GM12878 (cell line): ENCODE results near the gene TIRAP. TPM values are rescaled to one million over a fixed set of nuclear protein-coding genes. Genes with fewer than 3 reads are reported as not detected.

Experiments used
- ATAC-seq: fragments of 200-7000 bp; cut with Tn5 transposase; 3 replicates; pipeline ENCODE4 v1.9.1; 2020; ENCODE audit warnings: mild to moderate bottlenecking, moderate library complexity
- BruUV-seq: library from RNA; stranded (reverse); fragments of 400-500 nt; replicated peaks from 2 replicates; lab custom pipeline; 2021; lab: Mats Ljungman, UMichigan
- CTCF ChIA-PET: fragments of 300-600 bp; sonication (Branson Sonifier 250); formaldehyde crosslinking; extraction: SDS; loops from one replicate; lab custom pipeline; 2021; ENCODE audit warnings: inconsistent platforms; lab: Yijun Ruan, JAX
- POLR2A ChIA-PET: fragments of 350-600 bp; formaldehyde crosslinking; extraction: SDS; loops from one replicate; lab custom pipeline; 2021; ENCODE audit warnings: inconsistent platforms; lab: Charles Lee
- RAD21 ChIA-PET: fragments of 300-600 bp; sonication (Branson Sonifier 250); formaldehyde crosslinking; loops from one replicate; lab custom pipeline; 2023; ENCODE audit warnings: antibody characterized with exemption; ENCODE audit not compliant: unreplicated experiment; lab: Charles Lee
- SMC1A ChIA-PET: fragments of 300-600 bp; sonication (Branson Sonifier 250); formaldehyde crosslinking; loops from one replicate; lab custom pipeline; 2023; ENCODE audit not compliant: unreplicated experiment, uncharacterized antibody; lab: Charles Lee
- DNase-seq: peaks from one replicate; pipeline ENCODE4 v3.0.0-alpha.2; 2011; ENCODE audit warnings: low read depth, low spot score
- FAIRE-seq: peaks from 3 replicates; lab custom pipeline; 2011; peaks lifted over from hg19 to GRCh38; lab: Jason Lieb, UNC
- H2AFZ ChIP-seq: 2 replicates; pipeline ENCODE4 v1.6.0; 2011; ENCODE audit warnings: low read depth, low read length, control low read depth; ENCODE audit not compliant: control insufficient read depth
- H3K27ac ChIP-seq: 2 replicates; pipeline ENCODE4 v1.5.1; 2011; ENCODE audit warnings: control low read depth; ENCODE audit not compliant: control insufficient read depth, insufficient read depth
- H3K27me3 ChIP-seq, 2 experiments: replicated peaks in 1 of 2; 2 replicates each; pipeline versions ENCODE4 v1.6.0 to v1.6.1; 2011; ENCODE audit warnings: low read length in 1 of 2; ENCODE audit not compliant: control insufficient read depth in 2 of 2, insufficient read depth in 2 of 2
- H3K36me3 ChIP-seq, 2 experiments: 2 replicates each; pipeline ENCODE4 v1.5.1; 2011; ENCODE audit warnings: low read length in 1 of 2; ENCODE audit not compliant: control insufficient read depth in 2 of 2, insufficient read depth in 2 of 2
- H3K4me1 ChIP-seq: 2 replicates; pipeline ENCODE4 v1.6.1; 2011; ENCODE audit warnings: mild to moderate bottlenecking, low read length, moderate library complexity, mixed read lengths; ENCODE audit not compliant: control insufficient read depth, insufficient read depth
- H3K4me2 ChIP-seq: 2 replicates; pipeline ENCODE4 v1.6.0; 2011; ENCODE audit warnings: control low read depth; ENCODE audit not compliant: control insufficient read depth, insufficient read depth
- H3K4me3 ChIP-seq: fragments of 200-600 bp; sonication (generic); 2 replicates; pipeline ENCODE4 v1.5.1; 2016
- H3K79me2 ChIP-seq: 2 replicates; pipeline ENCODE4 v1.6.0; 2011; ENCODE audit warnings: low read length; ENCODE audit not compliant: control insufficient read depth, insufficient read depth
- H3K9ac ChIP-seq: 2 replicates; pipeline ENCODE4 v1.8.0; 2011; ENCODE audit warnings: low read length, control low read depth, mixed read lengths; ENCODE audit not compliant: control insufficient read depth, insufficient read depth
- H3K9me3 ChIP-seq: replicated peaks from 3 replicates; pipeline ENCODE4 v1.5.1; 2011; ENCODE audit warnings: mild to moderate bottlenecking, low read length; ENCODE audit not compliant: control insufficient read depth, insufficient read depth
- H4K20me1 ChIP-seq: 2 replicates; pipeline ENCODE4 v1.6.0; 2011; ENCODE audit not compliant: control insufficient read depth, insufficient read depth
- ATF7 ChIP-seq: fragments of 450-650 bp; IDR thresholded peaks from 2 replicates; pipeline ENCODE4 v1.6.1; 2016; ENCODE audit warnings: low read depth, mild to moderate bottlenecking
- CREB1 ChIP-seq: IDR thresholded peaks from 2 replicates; pipeline ENCODE4 v1.6.1; 2012; ENCODE audit warnings: low read depth, mild to moderate bottlenecking, inconsistent platforms
- EZH2 ChIP-seq: IDR thresholded peaks from 2 replicates; pipeline ENCODE4 v1.6.1; 2012; ENCODE audit warnings: low read depth, mild to moderate bottlenecking, control low read depth, inconsistent platforms, low read length, borderline replicate concordance; ENCODE audit not compliant: control insufficient read depth
- IKZF2 ChIP-seq, 2 experiments: fragments of 450-650 bp; IDR thresholded peaks; 2 replicates each; pipeline ENCODE4 v1.6.1; 2017; ENCODE audit warnings: mild to moderate bottlenecking in 2 of 2, moderate library complexity in 2 of 2
- NKRF ChIP-seq: fragments of 450-650 bp; conservative IDR thresholded peaks from 2 replicates; pipeline ENCODE4 v1.6.1; 2017; ENCODE audit warnings: mild to moderate bottlenecking, moderate library complexity
- POLR2A ChIP-seq: IDR thresholded peaks from 2 replicates; pipeline ENCODE4 v1.6.1; 2011; ENCODE audit warnings: low read depth, mild to moderate bottlenecking, low read length
- POU2F2 ChIP-seq: IDR thresholded peaks from 3 replicates; pipeline ENCODE4 v1.6.1; 2011; ENCODE audit warnings: low read depth, mild to moderate bottlenecking, low read length, borderline replicate concordance
- SIN3A ChIP-seq: IDR thresholded peaks from 2 replicates; pipeline ENCODE4 v1.6.1; 2012; ENCODE audit warnings: low read depth, low read length, improper control_type of control experiment
- SMAD5 ChIP-seq: IDR thresholded peaks from 2 replicates; pipeline ENCODE4 v1.6.1; 2016; ENCODE audit warnings: antibody characterized with exemption, low read depth
- TCF3 ChIP-seq: IDR thresholded peaks from 2 replicates; pipeline ENCODE4 v1.6.1; 2012; ENCODE audit warnings: low read depth, mild to moderate bottlenecking, low read length, borderline replicate concordance; ENCODE audit not compliant: insufficient read depth
- WGBS: methylation state at CpG from one replicate; pipeline ENCODE4 v1.1.6; 2016; ENCODE audit warnings: low lambda C conversion rate; ENCODE audit not compliant: insufficient replicate concordance, insufficient coverage; ENCODE audit errors: missing lambda C conversion rate; 5-methylcytosine and 5-hydroxymethylcytosine counted together
- in situ Hi-C: fragments of 300-500 bp; cut with MboI; formaldehyde crosslinking; loops from 9 replicates; pipeline ENCODE4 v1.14.3; 2018; ENCODE audit warnings: mixed read lengths
- intact Hi-C: fragments of 100-400 bp; cut with micrococcal nuclease; formaldehyde crosslinking; loops from one replicate; pipeline ENCODE4 v1.14.2; 2022; ENCODE audit not compliant: unreplicated experiment
- polyA plus RNA-seq, 11 experiments: library from polyadenylated mRNA; depleted of rRNA in 4 of 11; unstranded in 6 of 11; stranded (reverse) in 5 of 11; fragments of >200 nt; fragmentation: Nextera tagmentation in 4 of 11; fragmentation: Illumina TruSeq in 1 of 11; extraction: Ambion mirVana in 4 of 11; extraction: Trizol in 1 of 11; gene quantifications; 1 replicate in 1 of 11; 2 replicates in 10 of 11; pipeline versions ENCODE4 v1.2.1 to v1.2.3, GENCODE V29; 2011 to 2016; ENCODE audit warnings: inconsistent platforms in 2 of 11, missing spikeins in 2 of 11, low read depth in 1 of 11
- total RNA-seq, 4 experiments: library from RNA; depleted of rRNA in 3 of 4; stranded (reverse); fragments of >200 nt in 3 of 4; fragmentation: Illumina TruSeq in 1 of 4; extraction: Trizol in 1 of 4; gene quantifications; 2 replicates each; pipeline versions ENCODE4 v1.2.1 to v1.2.3, GENCODE V29; 2013 to 2021
- TF ChIP-seq, protein P1 (sequence below): fragments of 450-650 bp; IDR thresholded peaks from 2 replicates; pipeline ENCODE4 v1.6.1; 2014; ENCODE audit warnings: mild to moderate bottlenecking

The TIRAP gene
- total and polyA plus RNA-seq, 10 of the 15 experiments (the other 5 are each of a cell fraction or from before 2014, with no cell fraction given), result 0.76 to 9.9 (median 4.7) TPM

- no peaks in the 10 kb centered on the region for H3K9me3 ChIP-seq
- H3K4me1 ChIP-seq, result peaks cover 3% of the 10 kb centered on the region; the same call in 1 of the 2 replicates
- peaks cover 25 to 55% of the 10 kb centered on the region in 2 experiments for H3K36me3 ChIP-seq
- H3K4me3 ChIP-seq, result peak overlapping the region; percentile 92
- H3K27me3 ChIP-seq, result no peaks in the 10 kb centered on the region
- ChIA-PET SMC1A (interaction anchor here (0.7 kb wide), 1 partner anchor 9 kb away, joined by 3 read pairs; no protein-coding TSS in a partner anchor), POLR2A (interaction anchor here (0.6 to 2.9 kb wide), 6 partner anchors 12 to 51 kb away, joined by 3 to 10 read pairs (median 3); partner anchors contain the start of gene TIRAP), CTCF (interaction anchor here (0.6 to 2.4 kb wide), 2 partner anchors 213 to 283 kb away, joined by 4 to 7 read pairs; no protein-coding TSS in a partner anchor), RAD21 (no interaction called here)
- ATAC-seq (no peak), DNase-seq (no peak), FAIRE-seq (no peak)
- intact Hi-C loops, result loop anchor here (2.0 to 5.0 kb wide), 2 partner anchors 37 to 55 kb away; partner anchors contain the start of genes DCPS, FAM118B and RPUSD4
- peak overlapping the region; percentile 85 for H3K27ac ChIP-seq
- H3K4me2 ChIP-seq, result peak overlapping the region; percentile 98
- H4K20me1 ChIP-seq, result no peaks in the 10 kb centered on the region; the same call in 1 of the 2 replicates
- peak overlapping the region; percentile 97 for H3K9ac ChIP-seq
- peaks cover 37% of the 10 kb centered on the region for H3K79me2 ChIP-seq
- WGBS, result 56% methylated on average over 6 of the region's 6 CpGs
- in situ Hi-C loops, result no loop called here
- no peak for TF ChIP-seq TCF3
- TF ChIP-seq POU2F2, result 0 out of 3 replicates have a peak, but pooled peaks have one; percentile 2
- TF ChIP-seq IKZF2 (IDR thresholded peaks at IDR 0.05), result no peak
- peak; percentile 76 for TF ChIP-seq ATF7
- TF ChIP-seq, protein P1, sequence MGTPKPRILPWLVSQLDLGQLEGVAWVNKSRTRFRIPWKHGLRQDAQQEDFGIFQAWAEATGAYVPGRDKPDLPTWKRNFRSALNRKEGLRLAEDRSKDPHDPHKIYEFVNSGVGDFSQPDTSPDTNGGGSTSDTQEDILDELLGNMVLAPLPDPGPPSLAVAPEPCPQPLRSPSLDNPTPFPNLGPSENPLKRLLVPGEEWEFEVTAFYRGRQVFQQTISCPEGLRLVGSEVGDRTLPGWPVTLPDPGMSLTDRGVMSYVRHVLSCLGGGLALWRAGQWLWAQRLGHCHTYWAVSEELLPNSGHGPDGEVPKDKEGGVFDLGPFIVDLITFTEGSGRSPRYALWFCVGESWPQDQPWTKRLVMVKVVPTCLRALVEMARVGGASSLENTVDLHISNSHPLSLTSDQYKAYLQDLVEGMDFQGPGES, result no peak
- TF ChIP-seq SMAD5, result no peak
- peak; percentile 55 for TF ChIP-seq POLR2A
- no peak for TF ChIP-seq NKRF
- TF ChIP-seq EZH2, result no peak
- no peak; the same call in 1 of the 2 replicates for TF ChIP-seq CREB1
- TF ChIP-seq SIN3A, result no peak
- no peak overlapping the region for H2AFZ ChIP-seq
- BruUV-seq, result TSS peak; percentile 67
These were observed 15.2 kb upstream of the TIRAP start for GRCh38 chr11:126267650-126268049.
